ENCODE results near the gene TREML2.

Gene TREML2

GRCh38 chr6:41150671-41151070 lies 50.3 kb downstream of the TREML2 start:
- no peak for DNase-seq (ENCODE audit: low read depth)

DNA sequence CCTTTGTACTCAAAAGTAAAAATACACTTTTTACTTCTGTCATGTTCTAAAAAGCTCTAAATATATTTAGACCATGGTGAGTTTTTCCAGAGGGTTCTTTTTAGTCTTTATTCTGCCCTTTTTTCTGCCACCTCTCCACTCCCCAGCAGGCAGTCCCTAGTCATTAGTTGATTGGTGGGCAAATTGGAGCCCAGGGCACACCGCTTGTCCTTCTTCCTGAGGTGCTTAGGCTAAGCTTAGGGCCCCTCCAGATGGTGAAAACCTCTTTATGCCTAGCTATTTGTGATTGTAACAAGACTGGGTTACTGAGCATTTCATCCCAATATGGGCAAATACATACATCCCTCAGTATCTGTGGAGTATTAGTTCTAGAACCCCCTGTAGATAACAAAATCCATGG lies 53.0 kb downstream of the TREML2 start:
- DNase-seq (ENCODE audit: low read depth): no peak
